ENCODE results near the gene KIFC3. TPM values are rescaled to one million over a fixed set of nuclear protein-coding genes. Genes with fewer than 3 reads are reported as not detected.

The KIFC3 gene
- total RNA-seq, 1 donor from 2014 or later, result 0.76 TPM

DNA sequence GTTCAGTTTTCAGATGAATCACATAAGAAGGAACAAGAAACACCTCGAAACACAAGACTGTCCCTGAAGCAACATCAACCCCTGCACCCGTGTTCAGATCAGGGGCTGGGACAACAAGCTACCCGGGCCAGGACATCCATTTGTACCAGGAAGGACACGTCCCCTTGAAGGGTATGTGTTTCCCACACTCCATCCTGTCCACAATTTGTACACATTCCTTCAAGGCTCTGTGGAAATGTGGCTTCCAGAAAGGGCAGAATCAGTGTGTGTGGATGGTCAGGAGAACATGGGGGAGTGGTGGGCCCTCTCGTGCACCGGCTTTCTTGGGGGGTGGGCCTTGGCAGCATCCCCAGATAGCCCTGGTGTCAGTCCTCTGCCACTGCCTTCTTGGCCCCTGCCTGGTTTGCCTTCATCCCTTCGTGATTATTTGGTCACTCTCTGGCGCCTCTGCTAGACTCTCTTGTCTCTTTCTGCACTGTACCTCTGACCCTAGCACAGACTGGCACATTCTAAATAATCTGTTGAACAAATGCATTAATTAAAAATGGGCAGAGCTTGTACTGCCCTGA, 10.3 kb downstream of the KIFC3 start:
- Mint-ChIP-seq H3K27ac (ENCODE audit: unreplicated experiment) (no peak overlapping the region), H3K4me1 (ENCODE audit: low read depth, unreplicated experiment) (no peaks in the 10 kb centered on the region), H3K9me3 (ENCODE audit: unreplicated experiment) (no peaks in the 10 kb centered on the region), H3K4me3 (ENCODE audit: unreplicated experiment) (no peak overlapping the region), H3K27me3 (ENCODE audit: unreplicated experiment) (peaks cover 4% of the 10 kb centered on the region), H3K36me3 (ENCODE audit: unreplicated experiment) (no peaks in the 10 kb centered on the region)
- no peak for DNase-seq
- TF ChIP-seq, protein P1, sequence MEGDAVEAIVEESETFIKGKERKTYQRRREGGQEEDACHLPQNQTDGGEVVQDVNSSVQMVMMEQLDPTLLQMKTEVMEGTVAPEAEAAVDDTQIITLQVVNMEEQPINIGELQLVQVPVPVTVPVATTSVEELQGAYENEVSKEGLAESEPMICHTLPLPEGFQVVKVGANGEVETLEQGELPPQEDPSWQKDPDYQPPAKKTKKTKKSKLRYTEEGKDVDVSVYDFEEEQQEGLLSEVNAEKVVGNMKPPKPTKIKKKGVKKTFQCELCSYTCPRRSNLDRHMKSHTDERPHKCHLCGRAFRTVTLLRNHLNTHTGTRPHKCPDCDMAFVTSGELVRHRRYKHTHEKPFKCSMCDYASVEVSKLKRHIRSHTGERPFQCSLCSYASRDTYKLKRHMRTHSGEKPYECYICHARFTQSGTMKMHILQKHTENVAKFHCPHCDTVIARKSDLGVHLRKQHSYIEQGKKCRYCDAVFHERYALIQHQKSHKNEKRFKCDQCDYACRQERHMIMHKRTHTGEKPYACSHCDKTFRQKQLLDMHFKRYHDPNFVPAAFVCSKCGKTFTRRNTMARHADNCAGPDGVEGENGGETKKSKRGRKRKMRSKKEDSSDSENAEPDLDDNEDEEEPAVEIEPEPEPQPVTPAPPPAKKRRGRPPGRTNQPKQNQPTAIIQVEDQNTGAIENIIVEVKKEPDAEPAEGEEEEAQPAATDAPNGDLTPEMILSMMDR (IDR thresholded peaks at IDR 0.05; ENCODE audit: partially characterized antibody, unreplicated experiment), result no peak

DNA sequence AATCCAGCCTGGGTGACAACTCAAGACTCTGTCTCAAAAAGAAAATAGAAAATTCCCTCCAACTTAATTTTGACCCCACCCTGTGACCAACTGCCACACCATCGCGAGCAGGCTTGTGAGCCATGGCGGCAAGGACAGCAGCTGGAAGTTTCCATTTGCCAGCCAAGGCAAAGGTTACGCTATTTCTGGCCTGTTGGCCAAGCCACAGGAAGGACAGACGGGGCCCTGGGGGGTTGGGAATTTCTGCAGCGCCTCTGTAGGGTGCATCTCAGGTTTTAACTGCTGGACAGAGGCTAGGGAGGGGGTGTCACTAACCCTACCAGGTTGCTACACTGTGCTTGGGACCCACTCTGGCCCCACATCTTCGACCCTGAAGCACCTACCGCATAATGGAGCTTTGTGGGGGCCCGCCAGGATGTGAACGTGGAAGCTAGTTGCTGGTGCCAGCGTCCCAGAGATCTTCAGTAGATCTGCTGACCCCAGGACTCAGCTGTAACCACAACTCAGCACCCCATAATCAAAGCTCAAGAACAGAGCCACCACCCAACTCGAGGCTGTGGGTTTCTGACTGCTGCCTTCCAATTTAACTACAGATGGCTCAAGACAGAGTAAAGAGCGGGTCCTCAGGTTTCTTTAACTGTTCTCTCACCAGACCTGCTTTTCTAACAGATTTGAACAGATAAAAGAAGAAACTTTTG, 10.9 kb downstream of the KIFC3 start:
- TF ChIP-seq, protein P1 (IDR thresholded peaks at IDR 0.05; ENCODE audit: partially characterized antibody, unreplicated experiment), result no peak
- H3K27me3 Mint-ChIP-seq (ENCODE audit: unreplicated experiment), result peaks cover 4% of the 10 kb centered on the region
- H3K36me3 Mint-ChIP-seq (ENCODE audit: unreplicated experiment), result no peaks in the 10 kb centered on the region
- H3K27ac Mint-ChIP-seq (ENCODE audit: unreplicated experiment), result no peak overlapping the region
- no peaks in the 10 kb centered on the region for H3K9me3 Mint-ChIP-seq (ENCODE audit: unreplicated experiment)
- no peaks in the 10 kb centered on the region for H3K4me1 Mint-ChIP-seq (ENCODE audit: low read depth, unreplicated experiment)
- DNase-seq, result no peak
- no peak overlapping the region for H3K4me3 Mint-ChIP-seq (ENCODE audit: unreplicated experiment)

DNA sequence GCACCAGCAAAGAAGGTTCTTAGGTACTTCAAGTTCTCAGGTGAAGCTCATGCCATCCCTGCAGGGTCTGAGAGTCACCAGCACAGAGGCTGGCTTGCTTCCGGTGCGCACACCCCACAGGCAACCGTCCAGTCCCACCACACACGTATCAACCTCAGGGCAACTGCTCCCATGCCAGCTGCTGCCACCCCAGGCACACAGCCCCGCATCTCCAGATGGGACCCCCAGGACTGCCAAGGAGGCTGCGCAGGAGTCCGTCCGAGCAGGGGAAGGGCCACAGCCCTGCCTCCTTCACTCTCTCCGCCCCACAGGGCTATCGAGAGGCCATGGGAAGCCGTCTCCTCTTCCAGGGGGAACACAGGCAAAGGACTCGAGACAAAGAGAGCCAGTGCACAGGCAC, 13.3 kb downstream of the KIFC3 start:
- Mint-ChIP-seq H3K9me3 (ENCODE audit: unreplicated experiment) (no peaks in the 10 kb centered on the region), H3K36me3 (ENCODE audit: unreplicated experiment) (no peaks in the 10 kb centered on the region), H3K4me1 (ENCODE audit: low read depth, unreplicated experiment) (no peaks in the 10 kb centered on the region), H3K27ac (ENCODE audit: unreplicated experiment) (peak overlapping the region; percentile 59), H3K4me3 (ENCODE audit: unreplicated experiment) (no peak overlapping the region), H3K27me3 (ENCODE audit: unreplicated experiment) (peaks cover 4% of the 10 kb centered on the region)
- no peak for DNase-seq
- TF ChIP-seq, protein P1 (IDR thresholded peaks at IDR 0.05; ENCODE audit: partially characterized antibody, unreplicated experiment), result no peak

DNA sequence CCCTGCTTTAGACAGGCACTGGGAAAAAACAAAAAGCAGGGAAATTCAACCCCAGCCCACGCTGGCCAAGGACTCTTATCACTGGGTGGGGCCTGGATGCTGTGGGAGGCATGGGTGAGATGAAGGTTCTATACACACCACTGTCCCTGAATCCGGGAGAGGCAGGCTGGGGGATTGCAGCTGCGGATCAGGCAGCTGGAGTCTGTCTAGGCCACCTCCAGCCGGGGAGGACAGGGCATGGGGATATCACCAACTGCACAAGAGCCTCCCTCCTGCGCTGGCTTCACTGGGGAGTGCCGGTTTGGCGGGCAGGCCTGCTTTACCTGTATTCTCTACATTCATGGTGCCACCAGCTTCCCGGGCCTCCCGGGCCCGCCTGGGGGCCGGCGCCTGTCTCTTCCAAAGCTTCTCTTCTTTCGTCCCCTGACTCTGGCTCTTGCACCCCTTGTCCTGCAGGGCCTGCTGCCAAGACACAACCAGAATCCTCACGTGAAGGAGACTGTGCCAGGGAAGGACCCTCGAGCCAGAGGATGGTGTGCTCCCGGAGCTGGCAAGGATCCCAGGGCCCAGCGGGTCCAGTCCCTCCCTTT, 13.9 kb downstream of the KIFC3 start:
- H3K9me3 Mint-ChIP-seq (ENCODE audit: unreplicated experiment), result no peaks in the 10 kb centered on the region
- no peaks in the 10 kb centered on the region for H3K4me1 Mint-ChIP-seq (ENCODE audit: low read depth, unreplicated experiment)
- H3K4me3 Mint-ChIP-seq (ENCODE audit: unreplicated experiment), result no peak overlapping the region
- H3K27ac Mint-ChIP-seq (ENCODE audit: unreplicated experiment), result no peak overlapping the region
- TF ChIP-seq, protein P1 (IDR thresholded peaks at IDR 0.05; ENCODE audit: partially characterized antibody, unreplicated experiment), result no peak
- H3K27me3 Mint-ChIP-seq (ENCODE audit: unreplicated experiment), result peaks cover 4% of the 10 kb centered on the region
- no peak for DNase-seq
- H3K36me3 Mint-ChIP-seq (ENCODE audit: unreplicated experiment), result no peaks in the 10 kb centered on the region

DNA sequence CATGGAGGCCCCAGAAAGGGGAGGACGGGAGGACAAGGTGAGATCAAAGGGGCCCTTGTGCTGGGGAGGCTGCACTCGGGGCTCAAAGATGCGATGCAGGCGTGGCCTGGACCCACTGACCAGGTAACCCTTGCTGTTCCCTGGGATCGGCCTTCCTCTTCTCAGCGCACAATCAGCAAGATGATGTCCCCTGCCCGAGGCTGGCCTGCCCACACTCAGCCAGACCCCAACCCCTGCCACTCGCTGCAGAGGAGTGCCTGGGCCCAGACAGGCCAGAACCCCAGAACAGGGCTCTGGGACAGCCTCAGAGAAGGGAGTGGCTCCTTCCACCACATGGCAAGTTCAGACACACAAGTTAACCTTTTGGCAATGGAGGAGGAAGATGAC, 14.8 kb downstream of the KIFC3 start:
- DNase-seq, result no peak
- TF ChIP-seq, protein P1 (IDR thresholded peaks at IDR 0.05; ENCODE audit: partially characterized antibody, unreplicated experiment), result no peak
- Mint-ChIP-seq H3K27me3 (ENCODE audit: unreplicated experiment) (peaks cover 5% of the 10 kb centered on the region), H3K9me3 (ENCODE audit: unreplicated experiment) (peaks cover 1% of the 10 kb centered on the region), H3K36me3 (ENCODE audit: unreplicated experiment) (no peaks in the 10 kb centered on the region), H3K27ac (ENCODE audit: unreplicated experiment) (no peak overlapping the region), H3K4me1 (ENCODE audit: low read depth, unreplicated experiment) (no peaks in the 10 kb centered on the region), H3K4me3 (ENCODE audit: unreplicated experiment) (no peak overlapping the region)
